ENCODE data around the gene DNER. TPM values are rescaled to one million over a fixed set of nuclear protein-coding genes. Genes with fewer than 3 reads are reported as not detected.
"Not testable (repeated sequence)": the region's sequence is repeated elsewhere in the genome, so short reads cannot be mapped to it uniquely, and the experiment has no call there.

The DNER gene
- total and polyA plus RNA-seq, 12 donors = 49.2 to 309 (median 155) TPM

DNA sequence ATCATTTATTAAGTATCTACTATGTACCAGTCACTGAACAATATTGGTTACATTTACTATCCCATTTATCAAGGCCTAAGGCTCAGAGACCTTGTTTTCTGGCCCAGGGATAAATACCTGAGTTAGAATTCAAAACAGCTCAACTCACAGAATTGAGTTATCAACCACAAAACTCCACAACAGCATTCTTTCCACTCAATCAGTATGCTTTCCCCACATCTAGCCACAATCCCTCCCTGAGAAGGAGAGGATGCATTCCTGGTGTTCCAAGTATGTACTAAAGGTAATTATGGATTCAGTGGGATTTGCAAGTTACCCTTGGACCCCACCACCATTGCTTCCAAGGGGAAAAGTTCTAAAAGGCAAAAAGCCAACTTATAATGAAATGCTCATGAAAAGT, 339.1 kb downstream of the DNER start:
- TF ChIP-seq POLR2A (IDR thresholded peaks at IDR 0.05) = no peak
- intact Hi-C loops (cut with DNase I) = no loop called here
- H3K27ac ChIP-seq = no peak overlapping the region

DNA sequence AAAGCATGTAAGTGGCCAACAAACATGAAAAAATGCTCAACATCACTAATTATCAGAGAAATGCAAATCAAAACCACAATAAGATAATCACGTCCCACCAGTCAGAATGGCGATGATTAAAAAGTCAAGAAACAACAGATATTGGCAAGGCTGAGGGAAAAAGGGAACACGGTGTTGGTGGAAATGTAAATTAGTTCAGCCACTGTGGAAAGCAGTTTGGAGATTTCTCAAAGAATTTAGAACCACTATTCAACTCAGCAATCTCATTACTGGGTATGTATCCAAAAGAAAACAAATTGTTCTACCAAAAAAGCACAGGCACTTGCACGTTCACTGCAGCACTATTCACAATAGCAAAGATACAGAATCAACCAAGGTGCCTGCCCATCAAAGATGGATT, 341.0 kb downstream of the DNER start:
- H3K9me3 ChIP-seq (replicated peaks in 1 of 3); H3K27me3 ChIP-seq; H3K4me1 ChIP-seq (replicated peaks in 1 of 2); intact Hi-C loops (cut with DNase I); H3K27ac ChIP-seq; H3K36me3 ChIP-seq (replicated peaks in 1 of 2); DNase-seq; H3K4me3 ChIP-seq: not testable (repeated sequence)
- WGBS, 4 donors = 92 to 96% (median 92%) methylated on average over 4 of the region's 4 CpGs

More for the DNA sequence above, 339.1 kb downstream of the DNER start:
- Histone ChIP-seq H3K4me1 (replicated peaks in 1 of 2) (no peaks in the 10 kb centered on the region), H3K27me3 (no peaks in the 10 kb centered on the region), H3K4me3 (no peak overlapping the region), H3K9me3 (replicated peaks in 1 of 3) (no peaks in the 10 kb centered on the region), H3K36me3 (replicated peaks in 1 of 2) (no peaks in the 10 kb centered on the region)
- no peak for DNase-seq

DNA sequence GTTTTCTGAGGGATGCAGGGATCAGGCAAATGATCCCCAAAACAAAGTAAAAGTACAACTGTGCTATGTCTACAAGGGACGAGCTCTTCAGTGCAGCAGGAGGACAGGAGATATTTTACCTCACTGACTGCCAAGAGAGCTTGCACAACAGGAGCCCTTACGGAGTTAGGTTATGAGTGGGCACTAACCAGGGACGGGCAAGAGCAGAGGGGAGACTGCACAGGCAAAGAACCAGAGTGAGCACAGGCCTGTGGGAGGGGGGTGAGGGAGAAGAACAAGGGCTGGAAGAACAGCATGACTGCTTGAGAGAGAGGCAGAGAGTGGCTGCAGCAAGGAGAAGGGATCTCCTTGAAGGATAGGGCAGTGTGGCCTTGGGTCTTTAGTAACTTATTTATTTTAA, 342.1 kb downstream of the DNER start:
- no peaks in the 10 kb centered on the region for H3K9me3 ChIP-seq (replicated peaks in 1 of 3)
- H3K4me3 ChIP-seq = no peak overlapping the region
- H3K27me3 ChIP-seq = no peaks in the 10 kb centered on the region
- no peak for TF ChIP-seq POLR2A (IDR thresholded peaks at IDR 0.05)
- TF ChIP-seq, protein P1, sequence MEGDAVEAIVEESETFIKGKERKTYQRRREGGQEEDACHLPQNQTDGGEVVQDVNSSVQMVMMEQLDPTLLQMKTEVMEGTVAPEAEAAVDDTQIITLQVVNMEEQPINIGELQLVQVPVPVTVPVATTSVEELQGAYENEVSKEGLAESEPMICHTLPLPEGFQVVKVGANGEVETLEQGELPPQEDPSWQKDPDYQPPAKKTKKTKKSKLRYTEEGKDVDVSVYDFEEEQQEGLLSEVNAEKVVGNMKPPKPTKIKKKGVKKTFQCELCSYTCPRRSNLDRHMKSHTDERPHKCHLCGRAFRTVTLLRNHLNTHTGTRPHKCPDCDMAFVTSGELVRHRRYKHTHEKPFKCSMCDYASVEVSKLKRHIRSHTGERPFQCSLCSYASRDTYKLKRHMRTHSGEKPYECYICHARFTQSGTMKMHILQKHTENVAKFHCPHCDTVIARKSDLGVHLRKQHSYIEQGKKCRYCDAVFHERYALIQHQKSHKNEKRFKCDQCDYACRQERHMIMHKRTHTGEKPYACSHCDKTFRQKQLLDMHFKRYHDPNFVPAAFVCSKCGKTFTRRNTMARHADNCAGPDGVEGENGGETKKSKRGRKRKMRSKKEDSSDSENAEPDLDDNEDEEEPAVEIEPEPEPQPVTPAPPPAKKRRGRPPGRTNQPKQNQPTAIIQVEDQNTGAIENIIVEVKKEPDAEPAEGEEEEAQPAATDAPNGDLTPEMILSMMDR (IDR thresholded peaks at IDR 0.05) = no peak
- H3K4me1 ChIP-seq (replicated peaks in 1 of 2) = no peaks in the 10 kb centered on the region
- 64 to 75% (median 68%) methylated on average over 3 of the region's 3 CpGs for WGBS, 4 donors
- intact Hi-C loops (cut with DNase I) = no loop called here
- no peaks in the 10 kb centered on the region for H3K36me3 ChIP-seq (replicated peaks in 1 of 2)
- peak in 2 of 7 donors; percentile 9 to 15 for DNase-seq
- H3K27ac ChIP-seq = no peak overlapping the region

DNA sequence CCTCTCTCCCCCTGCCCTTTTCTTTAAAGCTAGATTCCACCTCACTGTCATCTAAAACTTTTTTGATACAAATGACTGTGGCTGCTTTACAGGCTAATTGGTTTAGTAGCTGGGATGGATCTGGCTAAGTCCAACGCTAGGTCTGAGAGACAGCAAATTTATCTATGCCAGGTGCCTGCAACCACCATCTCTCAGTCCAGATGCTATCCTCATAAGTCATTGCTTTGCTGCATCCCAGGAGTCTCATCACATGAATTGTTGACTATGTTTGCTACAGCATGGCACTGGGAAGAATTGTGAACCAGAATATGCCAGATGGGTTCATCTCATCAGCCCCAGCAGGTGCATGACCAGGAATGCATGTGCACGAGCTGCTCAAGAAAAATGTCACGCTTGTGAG, 343.3 kb downstream of the DNER start:
- Histone ChIP-seq H3K36me3 (replicated peaks in 1 of 2) (no peaks in the 10 kb centered on the region), H3K4me1 (replicated peaks in 1 of 2) (no peaks in the 10 kb centered on the region), H3K4me3 (no peak overlapping the region), H3K9me3 (replicated peaks in 1 of 3) (no peaks in the 10 kb centered on the region), H3K27ac (no peak overlapping the region), H3K27me3 (no peaks in the 10 kb centered on the region)
- TF ChIP-seq POLR2A (IDR thresholded peaks at IDR 0.05) = no peak
- TF ChIP-seq, protein P1 (IDR thresholded peaks at IDR 0.05) = no peak
- DNase-seq = no peak
- intact Hi-C loops (cut with DNase I) = no loop called here
- 89 to 97% (median 92%) methylated on average over 3 of the region's 3 CpGs for WGBS, 4 donors

DNA sequence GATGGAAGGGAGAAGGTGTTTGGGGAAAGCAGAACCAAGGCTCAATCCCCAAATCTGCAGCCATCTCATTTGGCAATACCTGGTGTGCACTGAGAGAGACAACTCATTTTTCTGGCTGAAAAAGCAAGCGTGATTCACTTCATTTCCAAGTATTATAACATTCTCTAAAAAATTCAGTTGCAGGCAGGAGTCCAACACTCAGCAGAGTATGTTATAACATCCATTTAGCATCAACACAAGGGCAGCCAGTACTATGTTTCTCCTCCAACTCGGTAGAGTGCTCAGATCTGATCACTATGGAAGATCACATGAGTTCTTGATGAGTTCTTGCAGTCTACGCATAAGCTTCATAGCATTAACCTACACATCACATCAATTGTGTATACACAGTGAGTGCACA, 343.8 kb downstream of the DNER start:
- no peaks in the 10 kb centered on the region for H3K27me3 ChIP-seq
- DNase-seq = no peak
- no peak overlapping the region for H3K4me3 ChIP-seq
- H3K27ac ChIP-seq = no peak overlapping the region
- no peaks in the 10 kb centered on the region for H3K9me3 ChIP-seq (replicated peaks in 1 of 3)
- no peak for TF ChIP-seq POLR2A (IDR thresholded peaks at IDR 0.05)
- TF ChIP-seq, protein P1 (IDR thresholded peaks at IDR 0.05) = no peak
- 75 to 86% (median 82%) methylated on average over 3 of the region's 3 CpGs for WGBS, 4 donors
- H3K36me3 ChIP-seq (replicated peaks in 1 of 2) = no peaks in the 10 kb centered on the region
- no peaks in the 10 kb centered on the region for H3K4me1 ChIP-seq (replicated peaks in 1 of 2)
- intact Hi-C loops (cut with DNase I) = no loop called here
